Gastrocnemius medialis (tissue), 4 donors: ENCODE measurements around the gene NTSR2. TPM values are rescaled to one million over a fixed set of nuclear protein-coding genes. Genes with fewer than 3 reads are reported as not detected.

Source experiments
- ATAC-seq, 2 donors: fragments of 150-250 bp; one replicate each; pipeline ENCODE4 v1.9.1; 2016
- DNase-seq, 2 donors: peaks; one replicate each; pipeline ENCODE4 v3.0.0-alpha.2; 2019
- H3K27ac ChIP-seq, 4 donors: fragments of 200-600 bp; sonication (generic); 1 replicate in 1 of 4; 2 replicates in 3 of 4; pipeline ENCODE4 v1.5.1; 2016 to 2018; ENCODE audit warnings: mild to moderate bottlenecking in 2 of 4, moderate library complexity in 1 of 4
- H3K27me3 ChIP-seq, 3 donors: fragments of 200-600 bp; sonication (generic) in 2 of 3; 1 replicate in 1 of 3; 2 replicates in 2 of 3; pipeline versions ENCODE4 v1.5.1 to v1.6.0; 2016 to 2019; ENCODE audit warnings: mild to moderate bottlenecking in 1 of 3, moderate library complexity in 1 of 3
- H3K36me3 ChIP-seq, 2 donors: fragments of 200-600 bp; sonication (generic) in 1 of 2; one replicate each; pipeline ENCODE4 v1.5.1; 2017 to 2018
- H3K4me1 ChIP-seq, 2 donors: fragments of 200-600 bp; sonication (generic) in 1 of 2; one replicate each; pipeline ENCODE4 v1.5.1; 2016 to 2017; ENCODE audit warnings: mild to moderate bottlenecking in 2 of 2
- H3K4me3 ChIP-seq, 4 donors: fragments of 200-600 bp; sonication (generic) in 3 of 4; 1 replicate in 1 of 4; 2 replicates in 3 of 4; pipeline ENCODE4 v1.5.1; 2016 to 2019; ENCODE audit warnings: mild to moderate bottlenecking in 2 of 4
- H3K9me3 ChIP-seq, 3 donors: fragments of 200-600 bp; sonication (generic) in 2 of 3; 1 replicate in 1 of 3; 2 replicates in 2 of 3; pipeline ENCODE4 v1.5.1; 2016 to 2019
- CTCF ChIP-seq, 5 experiments: fragments of 450-650 bp in 3 of 5; fragments of 200-600 bp in 2 of 5; sonication (generic) in 2 of 5; IDR thresholded peaks in 4 of 5; conservative IDR thresholded peaks in 1 of 5; 1 replicate in 4 of 5; 2 replicates in 1 of 5; pipeline ENCODE4 v1.5.1; 2016 to 2019; ENCODE audit warnings: antibody characterized with exemption in 5 of 5, mild to moderate bottlenecking in 3 of 5, moderate library complexity in 3 of 5
- POLR2A ChIP-seq, 2 donors: fragments of 450-650 bp; IDR thresholded peaks; one replicate each; pipeline ENCODE4 v1.6.1; 2017; ENCODE audit warnings: antibody characterized with exemption in 2 of 2, mild to moderate bottlenecking in 2 of 2, moderate library complexity in 2 of 2
- in situ Hi-C, 4 donors: fragments of 200-750 bp; cut with MboI; loops; one replicate each; pipeline versions ENCODE4 v1.15.0 to v1.8.0; 2017; ENCODE audit warnings: low sequenced_read_pairs in 4 of 4
- intact Hi-C: fragments of 100-400 bp; cut with DNase I; formaldehyde crosslinking; loops from one replicate; pipeline ENCODE4 v1.15.1; 2023; ENCODE audit warnings: low total_unique reads
- total RNA-seq, 4 donors: library from RNA; depleted of rRNA; stranded (reverse); fragments of >200 nt; gene quantifications; one replicate each; pipeline versions ENCODE4 v1.1.0 to v1.2.3, GENCODE V29; 2016

NTSR2 gene
- total RNA-seq, 4 donors from 2014 or later: 0.62 to 0.85 TPM; not detected in 2

DNA sequence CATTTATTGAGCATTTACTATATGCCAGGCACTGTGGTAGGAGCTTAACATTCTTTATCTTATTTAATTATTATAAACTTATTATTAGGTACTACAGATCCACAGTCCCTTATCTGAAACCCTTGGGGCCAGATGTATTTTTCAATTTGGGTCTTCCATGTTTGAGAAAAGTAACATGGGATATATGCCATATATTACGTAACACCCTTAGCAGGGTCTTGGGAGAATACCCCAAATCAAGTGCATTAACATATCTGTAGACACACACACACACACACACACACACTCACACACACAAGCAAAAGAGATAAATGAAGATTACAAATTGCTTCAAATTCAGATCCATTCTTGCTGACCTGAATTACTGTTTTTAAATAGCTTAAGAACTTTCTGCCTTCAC lies 13.7 kb downstream of the NTSR2 start:
- intact Hi-C loops (loop anchor here (5.0 kb wide), 1 partner anchor 159 kb away; no protein-coding TSS in a partner anchor), in situ Hi-C loops (loop anchor here in 1 of 4 donors (25.0 kb wide), 1 partner anchor 1356 kb away; no protein-coding TSS in a partner anchor)
- H3K9me3 ChIP-seq: no peaks in the 10 kb centered on the region
- no peak for ATAC-seq
- no peaks in the 10 kb centered on the region for H3K27me3 ChIP-seq
- TF ChIP-seq CTCF (IDR thresholded peaks at IDR 0.05 in 4 of 5, conservative IDR thresholded peaks at IDR 0.05 in 1 of 5): no peak
- no peak for DNase-seq
- no peaks in the 10 kb centered on the region for H3K36me3 ChIP-seq
- H3K27ac ChIP-seq: no peak overlapping the region
- no peak overlapping the region for H3K4me3 ChIP-seq
- peaks cover 4 to 13% of the 10 kb centered on the region in 2 donors for H3K4me1 ChIP-seq

GRCh38 chr2:11655495-11655894 lies 14.5 kb downstream of the NTSR2 start:
- H3K4me3 ChIP-seq: no peak overlapping the region
- H3K4me1 ChIP-seq: peaks cover 4 to 13% of the 10 kb centered on the region in 2 donors
- no peak for TF ChIP-seq CTCF (IDR thresholded peaks at IDR 0.05 in 4 of 5, conservative IDR thresholded peaks at IDR 0.05 in 1 of 5)
- no peak for TF ChIP-seq POLR2A (IDR thresholded peaks at IDR 0.05)
- no peaks in the 10 kb centered on the region for H3K36me3 ChIP-seq
- intact Hi-C loops (loop anchor here (5.0 kb wide), 1 partner anchor 158 kb away; no protein-coding TSS in a partner anchor), in situ Hi-C loops (loop anchor here in 1 of 4 donors (25.0 kb wide), 1 partner anchor 1357 kb away; no protein-coding TSS in a partner anchor)
- H3K9me3 ChIP-seq: no peaks in the 10 kb centered on the region
- peak overlapping the region in 2 of 4 donors; percentile 12 to 50 for H3K27ac ChIP-seq
- DNase-seq: no peak
- ATAC-seq: no peak
- H3K27me3 ChIP-seq: no peaks in the 10 kb centered on the region

DNA sequence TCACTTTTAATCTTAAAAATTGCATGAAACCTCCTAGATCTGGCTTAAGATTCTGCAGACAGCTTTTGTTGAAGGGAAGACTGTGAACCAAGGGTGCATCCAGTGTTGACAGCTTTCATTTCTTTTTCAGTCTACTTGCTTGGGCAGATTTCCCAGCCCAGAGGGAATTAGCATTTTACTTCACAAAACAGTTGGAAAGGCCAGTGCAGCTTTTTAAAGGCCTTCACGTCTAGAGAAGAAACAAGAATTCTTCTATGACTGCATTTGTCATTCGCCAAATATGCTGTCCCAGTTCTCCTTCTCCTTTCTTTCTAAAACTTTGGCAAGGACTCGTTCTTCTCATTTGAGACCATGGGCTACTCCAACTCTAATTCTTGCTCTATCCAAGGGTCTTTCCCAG lies 17.4 kb downstream of the NTSR2 start:
- DNase-seq (no peak), ATAC-seq (no peak)
- in situ Hi-C loops: loop anchor here in 1 of 4 donors (25.0 kb wide), 1 partner anchor 1360 kb away; no protein-coding TSS in a partner anchor
- Histone ChIP-seq H3K27me3 (no peaks in the 10 kb centered on the region), H3K4me1 (peaks cover 0 to 3% of the 10 kb centered on the region in 2 donors), H3K4me3 (no peak overlapping the region), H3K36me3 (no peaks in the 10 kb centered on the region), H3K27ac (no peak overlapping the region), H3K9me3 (no peaks in the 10 kb centered on the region)
- intact Hi-C loops: no loop called here
- TF ChIP-seq POLR2A (IDR thresholded peaks at IDR 0.05) (no peak), CTCF (IDR thresholded peaks at IDR 0.05 in 4 of 5, conservative IDR thresholded peaks at IDR 0.05 in 1 of 5) (no peak)

- H3K9me3 ChIP-seq: no peaks in the 10 kb centered on the region
- intact Hi-C loops: no loop called here
- no peaks in the 10 kb centered on the region for H3K27me3 ChIP-seq
- H3K36me3 ChIP-seq: no peaks in the 10 kb centered on the region
- in situ Hi-C loops: loop anchor here in 1 of 4 donors (25.0 kb wide), 1 partner anchor 1360 kb away; no protein-coding TSS in a partner anchor
- H3K27ac ChIP-seq: no peak overlapping the region
- no peak for ATAC-seq
- no peak overlapping the region for H3K4me3 ChIP-seq
- no peak for DNase-seq
- H3K4me1 ChIP-seq: peaks cover 0 to 3% of the 10 kb centered on the region in 2 donors
- TF ChIP-seq CTCF (IDR thresholded peaks at IDR 0.05 in 4 of 5, conservative IDR thresholded peaks at IDR 0.05 in 1 of 5) (no peak), POLR2A (IDR thresholded peaks at IDR 0.05) (no peak)
Observed at GRCh38 chr2:11651856-11652548, 18.0 kb downstream of the NTSR2 start.
